H1 (cell line): Measurements from ENCODE around the gene PCSK4. TPM values are rescaled to one million over a fixed set of nuclear protein-coding genes. Genes with fewer than 3 reads are reported as not detected.

Experiments
- CTCF ChIA-PET: fragments of 300-600 bp; sonication (Branson Sonifier 250); formaldehyde crosslinking; loops from one replicate; lab custom pipeline; 2021; ENCODE audit not compliant: partially characterized antibody; lab: Charles Lee
- POLR2A ChIA-PET: fragments of 300-600 bp; sonication (Branson Sonifier 250); formaldehyde crosslinking; loops from one replicate; lab custom pipeline; 2021; ENCODE audit warnings: inconsistent platforms; ENCODE audit not compliant: partially characterized antibody; lab: Charles Lee
- DNase-seq, 2 experiments: peaks; one replicate each; pipeline versions ENCODE4 v3.0.0 to v3.0.0-alpha.2; 2010 to 2022; ENCODE audit warnings: low spot score in 2 of 2, low read depth in 1 of 2, mixed read lengths in 1 of 2
- FAIRE-seq: peaks from 2 replicates; lab custom pipeline; 2011; peaks lifted over from hg19 to GRCh38; lab: Jason Lieb, UNC
- H2AFZ ChIP-seq: 2 replicates; pipeline ENCODE4 v1.8.1; 2012; ENCODE audit warnings: low read length, inconsistent platforms
- H2AK5ac ChIP-seq: 2 replicates; pipeline ENCODE4 v1.6.1; 2013; ENCODE audit warnings: low read depth, low read length
- H2BK120ac ChIP-seq: replicated peaks from 2 replicates; pipeline ENCODE3; 2013; ENCODE audit warnings: low read depth, low read length, inconsistent platforms
- H2BK12ac ChIP-seq: 2 replicates; pipeline ENCODE4 v1.6.1; 2013; ENCODE audit warnings: low read depth, low read length
- H2BK15ac ChIP-seq: 2 replicates; pipeline ENCODE4 v1.6.1; 2013; ENCODE audit warnings: low read length
- H2BK20ac ChIP-seq: 2 replicates; pipeline ENCODE4 v1.6.1; 2013; ENCODE audit warnings: low read length
- H2BK5ac ChIP-seq: 2 replicates; pipeline ENCODE4 v1.6.1; 2013; ENCODE audit warnings: low read depth, low read length
- H3K14ac ChIP-seq: 2 replicates; pipeline ENCODE4 v1.6.1; 2013; ENCODE audit warnings: inconsistent platforms; ENCODE audit not compliant: insufficient read length
- H3K18ac ChIP-seq: 2 replicates; pipeline ENCODE4 v1.6.1; 2013; ENCODE audit warnings: low read length; ENCODE audit errors: extremely low read depth
- H3K23ac ChIP-seq: 2 replicates; pipeline ENCODE4 v1.6.1; 2013; ENCODE audit warnings: inconsistent platforms; ENCODE audit not compliant: insufficient read length
- H3K23me2 ChIP-seq: 2 replicates; pipeline ENCODE4 v1.6.1; 2013; ENCODE audit warnings: low read depth, low read length
- H3K27ac ChIP-seq: 2 replicates; pipeline ENCODE4 v1.6.1; 2011; ENCODE audit warnings: low read depth, low read length, inconsistent platforms
- H3K27me3 ChIP-seq, 4 experiments: replicated peaks in 1 of 4; 1 replicate in 1 of 4; 2 replicates in 3 of 4; pipeline versions ENCODE4 v1.6.1 to v1.8.1; 2011 to 2013; ENCODE audit warnings: low read length in 3 of 4, mild to moderate bottlenecking in 3 of 4, inconsistent platforms in 2 of 4, mixed read lengths in 2 of 4, moderate library complexity in 1 of 4; ENCODE audit not compliant: control insufficient read depth in 3 of 4, insufficient read depth in 3 of 4; ENCODE audit errors: extremely low read depth in 1 of 4
- H3K36me3 ChIP-seq, 4 experiments: 2 replicates each; pipeline versions ENCODE4 v1.6.1 to v1.8.1; 2011 to 2013; ENCODE audit warnings: mild to moderate bottlenecking in 4 of 4, low read length in 3 of 4, moderate library complexity in 2 of 4, control low read depth in 1 of 4, inconsistent platforms in 1 of 4; ENCODE audit not compliant: insufficient read depth in 4 of 4, control insufficient read depth in 2 of 4
- H3K4ac ChIP-seq: replicated peaks from 2 replicates; pipeline ENCODE3; 2013; ENCODE audit warnings: low read length, low read depth, mixed read lengths, inconsistent platforms; ENCODE audit not compliant: insufficient read length
- H3K4me1 ChIP-seq, 4 experiments: replicated peaks in 1 of 4; 1 replicate in 1 of 4; 2 replicates in 3 of 4; pipeline versions ENCODE4 v1.6.1 to v1.8.1; 2011 to 2013; ENCODE audit warnings: low read length in 3 of 4, inconsistent platforms in 2 of 4, mixed read lengths in 1 of 4; ENCODE audit not compliant: insufficient read depth in 4 of 4, control insufficient read depth in 3 of 4
- H3K4me2 ChIP-seq, 2 experiments: 2 replicates each; pipeline versions ENCODE4 v1.6.1 to v1.8.1; 2011 to 2013; ENCODE audit warnings: low read depth in 2 of 2, low read length in 2 of 2, control low read depth in 1 of 2, inconsistent platforms in 1 of 2, mild to moderate bottlenecking in 1 of 2; ENCODE audit not compliant: insufficient read depth in 1 of 2
- H3K4me3 ChIP-seq, 4 experiments: fragments of 200-600, 300-600 bp in 1 of 4; sonication (generic), shearing (Covaris generic), sonication (Bioruptor Twin) in 1 of 4; 2 replicates each; pipeline versions ENCODE4 v1.5.1 to v1.8.1; 2011 to 2016; ENCODE audit warnings: low read length in 4 of 4, low read depth in 3 of 4, control low read depth in 2 of 4, inconsistent platforms in 2 of 4, mild to moderate bottlenecking in 2 of 4, mixed read lengths in 1 of 4, moderate library complexity in 1 of 4; ENCODE audit not compliant: insufficient read depth in 2 of 4; ENCODE audit errors: extremely low read depth in 1 of 4
- H3K56ac ChIP-seq: replicated peaks from 2 replicates; pipeline ENCODE3; 2013; ENCODE audit warnings: low read depth, mild to moderate bottlenecking, mixed read lengths, low read length, inconsistent platforms; ENCODE audit not compliant: insufficient read length
- H3K79me1 ChIP-seq: 2 replicates; pipeline ENCODE4 v1.6.1; 2013; ENCODE audit warnings: low read depth, low read length, control low read depth
- H3K79me2 ChIP-seq, 2 experiments: 2 replicates each; pipeline versions ENCODE4 v1.6.1 to v1.8.1; 2012 to 2013; ENCODE audit warnings: low read length in 2 of 2, mild to moderate bottlenecking in 2 of 2, inconsistent platforms in 1 of 2; ENCODE audit not compliant: insufficient read depth in 2 of 2, control insufficient read depth in 1 of 2
- H3K9ac ChIP-seq, 4 experiments: replicated peaks in 1 of 4; 1 replicate in 1 of 4; 2 replicates in 3 of 4; pipeline versions ENCODE4 v1.6.1 to v1.8.1; 2011 to 2013; ENCODE audit warnings: low read depth in 3 of 4, low read length in 3 of 4, control low read depth in 2 of 4, mild to moderate bottlenecking in 2 of 4, moderate library complexity in 2 of 4, inconsistent platforms in 1 of 4; ENCODE audit errors: extremely low read depth in 1 of 4
- H3K9me3 ChIP-seq, 2 experiments: 2 replicates each; pipeline versions ENCODE4 v1.6.1 to v1.8.1; 2012 to 2013; ENCODE audit warnings: mild to moderate bottlenecking in 2 of 2, moderate library complexity in 2 of 2, control low read depth in 1 of 2, inconsistent platforms in 1 of 2, low read depth in 1 of 2, low read length in 1 of 2, mixed read lengths in 1 of 2; ENCODE audit not compliant: insufficient read depth in 2 of 2
- H4K20me1 ChIP-seq, 2 experiments: replicated peaks in 1 of 2; 2 replicates each; pipeline versions ENCODE3 to v1.8.1; 2011 to 2013; ENCODE audit warnings: inconsistent platforms in 2 of 2, low read length in 2 of 2, mild to moderate bottlenecking in 1 of 2; ENCODE audit not compliant: insufficient read depth in 2 of 2, control insufficient read depth in 1 of 2
- H4K5ac ChIP-seq: 2 replicates; pipeline ENCODE4 v1.6.1; 2013; ENCODE audit warnings: low read length, low read depth, mixed read lengths, inconsistent platforms; ENCODE audit not compliant: insufficient read length
- H4K8ac ChIP-seq: 2 replicates; pipeline ENCODE4 v1.8.0; 2013; ENCODE audit warnings: mild to moderate bottlenecking, moderate library complexity, low read length, inconsistent platforms; ENCODE audit not compliant: insufficient read depth; ENCODE audit errors: extremely low read depth
- H4K91ac ChIP-seq: replicated peaks from 2 replicates; pipeline ENCODE3; 2013; ENCODE audit warnings: low read length, mixed read lengths, inconsistent platforms; ENCODE audit not compliant: insufficient read length
- CTCF ChIP-seq, 3 experiments: IDR thresholded peaks; 1 replicate in 2 of 3; 2 replicates in 1 of 3; pipeline versions ENCODE4 v1.5.1 to v1.6.1; 2011; ENCODE audit warnings: low read length in 3 of 3, mild to moderate bottlenecking in 3 of 3, inconsistent platforms in 2 of 3, low read depth in 1 of 3, moderate library complexity in 1 of 3; ENCODE audit not compliant: insufficient read depth in 1 of 3; ENCODE audit errors: control extremely low read depth in 1 of 3
- EZH2 ChIP-seq: fragments of 200-600 bp; sonication (generic); IDR thresholded peaks from 2 replicates; pipeline ENCODE4 v1.7.1; 2012; ENCODE audit warnings: low read depth, mild to moderate bottlenecking, moderate library complexity, low read length, inconsistent platforms; ENCODE audit not compliant: severe bottlenecking
- WGBS, 2 experiments: shearing (Covaris generic) in 1 of 2; methylation state at CpG; one replicate each; pipeline versions ENCODE4 v1.1.6 to v1.1.7; 2013 to 2015; ENCODE audit warnings: low lambda C conversion rate in 2 of 2, mixed read lengths in 2 of 2, inconsistent platforms in 1 of 2, low coverage in 1 of 2, missing lambda C conversion rate in 1 of 2; ENCODE audit not compliant: insufficient replicate concordance in 2 of 2, insufficient coverage in 1 of 2, insufficient read length in 1 of 2; ENCODE audit errors: extremely low coverage in 1 of 2, missing lambda C conversion rate in 1 of 2; 5-methylcytosine and 5-hydroxymethylcytosine counted together
- polyA plus RNA-seq, 7 experiments: library from polyadenylated mRNA; depleted of rRNA in 3 of 7; stranded (reverse) in 5 of 7; unstranded in 2 of 7; fragments of >200 nt in 5 of 7; fragments of 200-250 nt in 2 of 7; gene quantifications; 1 replicate in 5 of 7; 2 replicates in 1 of 7; 4 replicates in 1 of 7; pipeline versions ENCODE4 v1.2.1 to v1.2.3, GENCODE V29; 2011 to 2013; ENCODE audit warnings: missing spikeins in 2 of 7, mixed read lengths in 2 of 7
- total RNA-seq: library from RNA; stranded (reverse); fragmentation: NEBNext Ultra II Directional; extraction: Animal tissue kit (Norgen Biotek cat#: 25700); gene quantifications from 2 replicates; pipeline ENCODE4 v1.2.1, GENCODE V29; 2021

Gene PCSK4
- total and polyA plus RNA-seq, 2 of the 8 experiments (the other 6 are each of a cell fraction or from before 2014, with no cell fraction given): 9.8 to 10.7 TPM

- CTCF ChIA-PET: interaction anchor here (0.9 to 5.5 kb wide), 4 partner anchors 9 to 40 kb away, joined by 3 to 53 read pairs (median 20); no protein-coding TSS in a partner anchor
- Histone ChIP-seq H3K56ac (no peak overlapping the region), H2BK12ac (no peak overlapping the region), H3K27me3 (peaks cover 66 to 94% (median 90%) of the 10 kb centered on the region in 4 experiments), H2BK15ac (no peak overlapping the region), H3K23ac (no peak overlapping the region), H3K9ac (no peak overlapping the region), H2AFZ (no peak overlapping the region), H3K23me2 (peaks cover 13% of the 10 kb centered on the region; the same call in 1 of the 2 replicates), H3K9me3 (peaks cover 0 to 7% of the 10 kb centered on the region in 2 experiments; a peak in 1 of 4 replicates), H3K79me2 (no peaks in the 10 kb centered on the region), H4K8ac (no peak overlapping the region), H2BK5ac (no peak overlapping the region), H4K5ac (no peak overlapping the region), H3K4me3 (peak overlapping the region in 1 of 4 experiments; percentile 51; a peak in 3 of 8 replicates), H3K27ac (no peak overlapping the region), H4K20me1 (peaks cover 20 to 54% of the 10 kb centered on the region in 2 experiments), H4K91ac (no peak overlapping the region), H3K4ac (no peak overlapping the region), H3K4me2 (peak overlapping the region; percentile 64 to 86), H3K18ac (no peak overlapping the region), H2BK120ac (no peak overlapping the region), H3K36me3 (peaks cover 0 to 41% (median 0%) of the 10 kb centered on the region in 4 experiments; a peak in 2 of 8 replicates), H3K14ac (no peak overlapping the region), H3K4me1 (peaks cover 0 to 51% (median 28%) of the 10 kb centered on the region in 4 experiments; a peak in 5 of 7 replicates), H2BK20ac (no peak overlapping the region), H2AK5ac (no peak overlapping the region), H3K79me1 (no peaks in the 10 kb centered on the region)
- POLR2A ChIA-PET: interaction anchor here (0.6 to 5.5 kb wide), 7 partner anchors 9 to 200 kb away, joined by 3 to 72 read pairs (median 4); partner anchors contain the start of gene CIRBP
- no peak for TF ChIP-seq EZH2
- TF ChIP-seq CTCF (IDR thresholded peaks at IDR 0.05; ENCODE audit: control extremely low read depth in 1 of 3, insufficient read depth in 1 of 3, low read depth in 1 of 3, low read length in 3 of 3): peak in 1 of 3 experiments; percentile 29; a peak in 2 of 4 replicates
- peak in 1 of 2 experiments; percentile 84 for DNase-seq
- no peak for FAIRE-seq
- WGBS, 2 experiments: 9% methylated on average over 20 of the region's 47 CpGs; no CpG with 5 or more reads in 1 of the 2 experiments
These were observed 21.3 kb downstream of the PCSK4 start for GRCh38 chr19:1468821-1469254.
